ENCODE measurements around the gene OR56B4.

DNA sequence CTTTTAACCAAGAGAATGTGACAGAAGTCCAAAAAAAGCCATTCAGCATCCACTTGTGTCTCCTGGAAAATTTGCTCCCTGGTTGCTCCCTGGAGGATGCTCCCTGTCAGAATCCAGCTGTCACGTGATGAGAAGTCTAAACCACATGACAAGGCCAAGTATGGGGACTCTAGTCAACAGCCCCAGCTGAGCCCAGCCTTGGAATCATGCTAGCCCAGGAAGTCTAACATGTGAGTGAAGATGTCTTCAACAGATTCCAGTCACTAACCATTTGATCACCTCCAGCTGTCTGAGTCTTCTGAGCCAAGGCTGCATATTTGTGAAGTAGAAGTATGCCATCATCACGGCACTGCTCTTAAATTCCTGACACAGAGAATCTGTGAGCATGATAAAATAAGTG lies 4.2 kb downstream of the OR56B4 start:
- TF ChIP-seq, protein P1, sequence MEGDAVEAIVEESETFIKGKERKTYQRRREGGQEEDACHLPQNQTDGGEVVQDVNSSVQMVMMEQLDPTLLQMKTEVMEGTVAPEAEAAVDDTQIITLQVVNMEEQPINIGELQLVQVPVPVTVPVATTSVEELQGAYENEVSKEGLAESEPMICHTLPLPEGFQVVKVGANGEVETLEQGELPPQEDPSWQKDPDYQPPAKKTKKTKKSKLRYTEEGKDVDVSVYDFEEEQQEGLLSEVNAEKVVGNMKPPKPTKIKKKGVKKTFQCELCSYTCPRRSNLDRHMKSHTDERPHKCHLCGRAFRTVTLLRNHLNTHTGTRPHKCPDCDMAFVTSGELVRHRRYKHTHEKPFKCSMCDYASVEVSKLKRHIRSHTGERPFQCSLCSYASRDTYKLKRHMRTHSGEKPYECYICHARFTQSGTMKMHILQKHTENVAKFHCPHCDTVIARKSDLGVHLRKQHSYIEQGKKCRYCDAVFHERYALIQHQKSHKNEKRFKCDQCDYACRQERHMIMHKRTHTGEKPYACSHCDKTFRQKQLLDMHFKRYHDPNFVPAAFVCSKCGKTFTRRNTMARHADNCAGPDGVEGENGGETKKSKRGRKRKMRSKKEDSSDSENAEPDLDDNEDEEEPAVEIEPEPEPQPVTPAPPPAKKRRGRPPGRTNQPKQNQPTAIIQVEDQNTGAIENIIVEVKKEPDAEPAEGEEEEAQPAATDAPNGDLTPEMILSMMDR (IDR thresholded peaks at IDR 0.05), result no peak
- no peak for TF ChIP-seq POLR2A (IDR thresholded peaks at IDR 0.05)

Data from esophagus squamous epithelium (tissue), 4 donors.